ENCODE results near the gene OR2T10. TPM values are rescaled to one million over a fixed set of nuclear protein-coding genes. Genes with fewer than 3 reads are reported as not detected.

OR2T10 gene
- total and polyA plus RNA-seq, 10 of the 15 experiments (the other 5 are each of a cell fraction or from before 2014, with no cell fraction given) = not detected

DNA sequence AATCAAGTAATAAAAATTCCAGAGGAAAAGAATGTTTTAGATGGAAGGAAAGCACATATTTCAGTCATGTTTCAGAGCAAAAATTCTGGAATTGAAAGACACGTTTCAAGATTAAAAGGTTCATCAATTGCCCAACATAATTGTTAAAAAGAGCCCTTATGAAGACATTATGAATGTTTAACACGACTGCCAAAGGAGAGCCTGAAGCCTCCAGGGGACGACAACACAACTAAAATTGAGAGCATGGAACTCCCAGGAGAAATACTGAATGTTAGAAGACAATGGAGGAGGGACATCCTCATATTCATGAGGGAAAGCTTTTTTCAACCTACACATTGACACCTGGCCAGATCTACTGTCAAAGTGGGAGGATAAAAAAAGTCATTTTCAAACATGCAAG is 21.4 kb upstream of the OR2T10 start:
- in situ Hi-C loops (cut with MboI) (no loop called here), intact Hi-C loops (cut with micrococcal nuclease; ENCODE audit: unreplicated experiment) (no loop called here)
- RAD21 ChIA-PET (ENCODE audit: unreplicated experiment) = no interaction called here
- H3K36me3 ChIP-seq (ENCODE audit: control insufficient read depth in 2 of 2, insufficient read depth in 2 of 2, low read length in 1 of 2) = no peaks in the 10 kb centered on the region
- SMC1A ChIA-PET (ENCODE audit: uncharacterized antibody, unreplicated experiment) = no interaction called here
- no peaks in the 10 kb centered on the region for H3K9me3 ChIP-seq (replicated peaks; ENCODE audit: control insufficient read depth, insufficient read depth, low read length)
- H4K20me1 ChIP-seq (ENCODE audit: control insufficient read depth, insufficient read depth) = no peaks in the 10 kb centered on the region
- WGBS (ENCODE audit: insufficient coverage, insufficient replicate concordance, low lambda C conversion rate, missing lambda C conversion rate) = no CpG with 5 or more reads among the region's 3 CpGs
- H3K27ac ChIP-seq (ENCODE audit: control insufficient read depth, insufficient read depth) = no peak overlapping the region
- DNase-seq (ENCODE audit: low read depth, low spot score) (no peak), FAIRE-seq (no peak), ATAC-seq (no peak)
- no peaks in the 10 kb centered on the region for H3K27me3 ChIP-seq (replicated peaks in 1 of 2; ENCODE audit: control insufficient read depth in 2 of 2, insufficient read depth in 2 of 2, low read length in 1 of 2)
- no peak overlapping the region for H2AFZ ChIP-seq (ENCODE audit: control insufficient read depth, low read depth, low read length)
- H3K79me2 ChIP-seq (ENCODE audit: control insufficient read depth, insufficient read depth, low read length) = no peaks in the 10 kb centered on the region
- TF ChIP-seq EGR1 (IDR thresholded peaks at IDR 0.05; ENCODE audit: borderline replicate concordance in 1 of 2, low read depth in 2 of 2, low read length in 2 of 2) = no peak
- TF ChIP-seq NFXL1 (IDR thresholded peaks at IDR 0.05; ENCODE audit: borderline replicate concordance) = no peak
- no peak for TF ChIP-seq MTA2 (IDR thresholded peaks at IDR 0.05; ENCODE audit: low read depth)
- TF ChIP-seq STAT3 (IDR thresholded peaks at IDR 0.05; ENCODE audit: low read depth, low read length) = no peak
- TF ChIP-seq NR2C2 (IDR thresholded peaks at IDR 0.05; ENCODE audit: borderline replicate concordance, control insufficient read depth, insufficient read length, low read depth) = no peak
- TF ChIP-seq TCF7 (IDR thresholded peaks at IDR 0.05; ENCODE audit: borderline replicate concordance) = no peak
- TF ChIP-seq, protein P1, sequence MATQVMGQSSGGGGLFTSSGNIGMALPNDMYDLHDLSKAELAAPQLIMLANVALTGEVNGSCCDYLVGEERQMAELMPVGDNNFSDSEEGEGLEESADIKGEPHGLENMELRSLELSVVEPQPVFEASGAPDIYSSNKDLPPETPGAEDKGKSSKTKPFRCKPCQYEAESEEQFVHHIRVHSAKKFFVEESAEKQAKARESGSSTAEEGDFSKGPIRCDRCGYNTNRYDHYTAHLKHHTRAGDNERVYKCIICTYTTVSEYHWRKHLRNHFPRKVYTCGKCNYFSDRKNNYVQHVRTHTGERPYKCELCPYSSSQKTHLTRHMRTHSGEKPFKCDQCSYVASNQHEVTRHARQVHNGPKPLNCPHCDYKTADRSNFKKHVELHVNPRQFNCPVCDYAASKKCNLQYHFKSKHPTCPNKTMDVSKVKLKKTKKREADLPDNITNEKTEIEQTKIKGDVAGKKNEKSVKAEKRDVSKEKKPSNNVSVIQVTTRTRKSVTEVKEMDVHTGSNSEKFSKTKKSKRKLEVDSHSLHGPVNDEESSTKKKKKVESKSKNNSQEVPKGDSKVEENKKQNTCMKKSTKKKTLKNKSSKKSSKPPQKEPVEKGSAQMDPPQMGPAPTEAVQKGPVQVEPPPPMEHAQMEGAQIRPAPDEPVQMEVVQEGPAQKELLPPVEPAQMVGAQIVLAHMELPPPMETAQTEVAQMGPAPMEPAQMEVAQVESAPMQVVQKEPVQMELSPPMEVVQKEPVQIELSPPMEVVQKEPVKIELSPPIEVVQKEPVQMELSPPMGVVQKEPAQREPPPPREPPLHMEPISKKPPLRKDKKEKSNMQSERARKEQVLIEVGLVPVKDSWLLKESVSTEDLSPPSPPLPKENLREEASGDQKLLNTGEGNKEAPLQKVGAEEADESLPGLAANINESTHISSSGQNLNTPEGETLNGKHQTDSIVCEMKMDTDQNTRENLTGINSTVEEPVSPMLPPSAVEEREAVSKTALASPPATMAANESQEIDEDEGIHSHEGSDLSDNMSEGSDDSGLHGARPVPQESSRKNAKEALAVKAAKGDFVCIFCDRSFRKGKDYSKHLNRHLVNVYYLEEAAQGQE (IDR thresholded peaks at IDR 0.05; ENCODE audit: low read depth, low read length) = no peak
- no peak for TF ChIP-seq RUNX3 (IDR thresholded peaks at IDR 0.05; ENCODE audit: low read length)
- no peak for TF ChIP-seq TARDBP (IDR thresholded peaks at IDR 0.05; ENCODE audit: borderline replicate concordance)
- TF ChIP-seq, protein P2, sequence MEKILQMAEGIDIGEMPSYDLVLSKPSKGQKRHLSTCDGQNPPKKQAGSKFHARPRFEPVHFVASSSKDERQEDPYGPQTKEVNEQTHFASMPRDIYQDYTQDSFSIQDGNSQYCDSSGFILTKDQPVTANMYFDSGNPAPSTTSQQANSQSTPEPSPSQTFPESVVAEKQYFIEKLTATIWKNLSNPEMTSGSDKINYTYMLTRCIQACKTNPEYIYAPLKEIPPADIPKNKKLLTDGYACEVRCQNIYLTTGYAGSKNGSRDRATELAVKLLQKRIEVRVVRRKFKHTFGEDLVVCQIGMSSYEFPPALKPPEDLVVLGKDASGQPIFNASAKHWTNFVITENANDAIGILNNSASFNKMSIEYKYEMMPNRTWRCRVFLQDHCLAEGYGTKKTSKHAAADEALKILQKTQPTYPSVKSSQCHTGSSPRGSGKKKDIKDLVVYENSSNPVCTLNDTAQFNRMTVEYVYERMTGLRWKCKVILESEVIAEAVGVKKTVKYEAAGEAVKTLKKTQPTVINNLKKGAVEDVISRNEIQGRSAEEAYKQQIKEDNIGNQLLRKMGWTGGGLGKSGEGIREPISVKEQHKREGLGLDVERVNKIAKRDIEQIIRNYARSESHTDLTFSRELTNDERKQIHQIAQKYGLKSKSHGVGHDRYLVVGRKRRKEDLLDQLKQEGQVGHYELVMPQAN (conservative IDR thresholded peaks at IDR 0.05) = no peak
- TF ChIP-seq SMAD5 (IDR thresholded peaks at IDR 0.05; ENCODE audit: low read depth) = no peak
- TF ChIP-seq SUPT20H (IDR thresholded peaks at IDR 0.05; ENCODE audit: borderline replicate concordance, control insufficient read depth, low read depth, low read length) = no peak
- BruUV-seq (replicated peaks) = no TSS peak
- no peak overlapping the region for H3K9ac ChIP-seq (ENCODE audit: control insufficient read depth, insufficient read depth, low read length)
- H3K4me2 ChIP-seq (ENCODE audit: control insufficient read depth, insufficient read depth) = no peak overlapping the region
- CTCF ChIA-PET = no interaction called here
- no peaks in the 10 kb centered on the region for H3K4me1 ChIP-seq (ENCODE audit: control insufficient read depth, insufficient read depth, low read length)
- POLR2A ChIA-PET = no interaction called here
- H3K4me3 ChIP-seq = no peak overlapping the region
